ENCODE results near the gene RAB3GAP2. TPM values are rescaled to one million over a fixed set of nuclear protein-coding genes. Genes with fewer than 3 reads are reported as not detected.
"Not testable (repeated sequence)": the region's sequence is repeated elsewhere in the genome, so short reads cannot be mapped to it uniquely, and the experiment has no call there.

Gene RAB3GAP2, protein sequence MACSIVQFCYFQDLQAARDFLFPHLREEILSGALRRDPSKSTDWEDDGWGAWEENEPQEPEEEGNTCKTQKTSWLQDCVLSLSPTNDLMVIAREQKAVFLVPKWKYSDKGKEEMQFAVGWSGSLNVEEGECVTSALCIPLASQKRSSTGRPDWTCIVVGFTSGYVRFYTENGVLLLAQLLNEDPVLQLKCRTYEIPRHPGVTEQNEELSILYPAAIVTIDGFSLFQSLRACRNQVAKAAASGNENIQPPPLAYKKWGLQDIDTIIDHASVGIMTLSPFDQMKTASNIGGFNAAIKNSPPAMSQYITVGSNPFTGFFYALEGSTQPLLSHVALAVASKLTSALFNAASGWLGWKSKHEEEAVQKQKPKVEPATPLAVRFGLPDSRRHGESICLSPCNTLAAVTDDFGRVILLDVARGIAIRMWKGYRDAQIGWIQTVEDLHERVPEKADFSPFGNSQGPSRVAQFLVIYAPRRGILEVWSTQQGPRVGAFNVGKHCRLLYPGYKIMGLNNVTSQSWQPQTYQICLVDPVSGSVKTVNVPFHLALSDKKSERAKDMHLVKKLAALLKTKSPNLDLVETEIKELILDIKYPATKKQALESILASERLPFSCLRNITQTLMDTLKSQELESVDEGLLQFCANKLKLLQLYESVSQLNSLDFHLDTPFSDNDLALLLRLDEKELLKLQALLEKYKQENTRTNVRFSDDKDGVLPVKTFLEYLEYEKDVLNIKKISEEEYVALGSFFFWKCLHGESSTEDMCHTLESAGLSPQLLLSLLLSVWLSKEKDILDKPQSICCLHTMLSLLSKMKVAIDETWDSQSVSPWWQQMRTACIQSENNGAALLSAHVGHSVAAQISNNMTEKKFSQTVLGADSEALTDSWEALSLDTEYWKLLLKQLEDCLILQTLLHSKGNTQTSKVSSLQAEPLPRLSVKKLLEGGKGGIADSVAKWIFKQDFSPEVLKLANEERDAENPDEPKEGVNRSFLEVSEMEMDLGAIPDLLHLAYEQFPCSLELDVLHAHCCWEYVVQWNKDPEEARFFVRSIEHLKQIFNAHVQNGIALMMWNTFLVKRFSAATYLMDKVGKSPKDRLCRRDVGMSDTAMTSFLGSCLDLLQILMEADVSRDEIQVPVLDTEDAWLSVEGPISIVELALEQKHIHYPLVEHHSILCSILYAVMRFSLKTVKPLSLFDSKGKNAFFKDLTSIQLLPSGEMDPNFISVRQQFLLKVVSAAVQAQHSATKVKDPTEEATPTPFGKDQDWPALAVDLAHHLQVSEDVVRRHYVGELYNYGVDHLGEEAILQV (N-terminal part only)
- total RNA-seq (ENCODE audit: insufficient read depth, low replicate concordance) = 24.6 TPM

- peak; percentile 96 for DNase-seq (ENCODE audit: low spot score)
Measured at GRCh38 chr1:220272047-220272840, at the start of gene RAB3GAP2. Gene RAB3GAP2, minus strand, starts transcription at chr1:220272453. Its CDS starts 116 bp downstream, at chr1:220272337.

- DNase-seq (ENCODE audit: low spot score) = no peak
Measured at GRCh38 chr1:220321758-220322157, 49.5 kb upstream of the RAB3GAP2 start.

DNA sequence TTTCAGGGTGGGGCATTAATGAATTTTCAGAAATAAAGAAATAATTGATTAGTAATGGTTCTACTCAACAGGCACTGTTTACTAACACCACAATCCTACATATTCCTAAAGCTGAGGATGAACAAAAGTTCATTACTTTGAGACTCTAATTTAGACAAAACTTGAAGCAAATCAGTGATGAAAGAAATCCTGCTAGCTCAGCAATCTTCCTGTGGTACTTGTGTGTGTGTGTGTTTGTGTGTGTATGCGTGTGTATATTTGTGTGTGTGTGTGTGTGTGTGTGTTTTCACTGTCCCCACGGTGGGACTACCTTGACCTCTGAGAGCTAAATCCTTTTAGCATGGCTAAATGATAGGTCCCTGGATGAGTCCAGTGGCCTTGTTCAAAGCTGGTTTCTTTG is 48.5 kb upstream of the RAB3GAP2 start:
- no peak for DNase-seq (ENCODE audit: low spot score)

DNA sequence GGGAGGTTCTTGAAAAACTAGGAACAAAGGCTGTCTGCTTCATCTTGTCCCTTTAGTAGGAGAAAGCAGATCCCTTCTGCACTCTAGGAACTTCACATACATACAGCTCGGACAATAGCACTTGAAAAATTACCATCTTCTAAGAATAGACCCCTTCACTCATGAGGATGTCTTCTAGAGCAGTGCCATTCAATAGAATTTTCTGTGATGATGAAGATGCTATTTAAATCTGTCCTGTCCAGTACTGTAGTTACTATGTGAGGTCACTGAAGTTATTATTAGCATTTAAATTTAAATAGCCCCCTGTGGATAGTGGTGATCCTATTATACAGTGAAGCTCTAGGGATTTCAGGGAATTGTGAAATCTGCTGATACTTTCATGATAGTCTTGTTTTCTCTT is 46.4 kb upstream of the RAB3GAP2 start:
- no peak for DNase-seq (ENCODE audit: low spot score)

DNA sequence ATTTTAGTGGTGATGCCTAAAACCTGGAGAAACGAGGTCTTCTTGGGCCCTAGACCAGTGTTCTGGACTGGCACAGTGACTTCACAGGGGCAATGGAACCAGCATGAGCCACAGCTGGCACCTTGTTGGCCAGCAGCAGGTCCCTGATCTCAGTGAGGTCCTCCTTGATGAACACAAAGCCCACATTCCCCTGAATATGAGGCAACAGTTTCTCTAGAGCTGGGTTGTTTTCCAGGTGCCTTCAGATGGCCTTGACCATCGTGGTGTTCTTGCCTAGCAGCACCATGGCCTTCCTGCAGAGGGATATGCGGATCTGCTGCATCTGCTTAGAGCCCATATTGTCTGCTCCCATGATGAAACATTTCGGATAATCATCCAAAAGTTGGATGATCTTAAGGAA is 44.9 kb upstream of the RAB3GAP2 start:
- DNase-seq (ENCODE audit: low spot score) = no peak

DNA sequence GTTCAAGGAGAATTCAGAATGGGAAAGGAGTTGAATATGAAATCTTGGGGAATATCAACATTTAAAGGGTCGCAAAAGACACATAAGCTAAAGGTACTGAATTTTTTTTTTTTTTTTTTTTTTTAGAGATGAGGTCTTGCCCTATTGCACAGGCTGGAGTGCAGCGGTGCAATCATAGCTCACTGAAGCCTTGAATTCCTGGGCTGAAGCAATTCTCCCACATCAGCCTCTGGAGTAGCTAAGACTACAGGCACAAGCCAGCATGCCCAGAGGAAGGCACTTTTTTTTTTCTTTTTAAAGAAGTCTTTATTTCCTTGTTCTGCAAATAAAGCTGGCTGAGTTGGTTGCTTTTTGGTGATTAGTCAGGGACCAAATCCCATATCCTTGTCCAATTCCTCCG is 44.1 kb upstream of the RAB3GAP2 start:
- DNase-seq (ENCODE audit: low spot score) = no peak

DNA sequence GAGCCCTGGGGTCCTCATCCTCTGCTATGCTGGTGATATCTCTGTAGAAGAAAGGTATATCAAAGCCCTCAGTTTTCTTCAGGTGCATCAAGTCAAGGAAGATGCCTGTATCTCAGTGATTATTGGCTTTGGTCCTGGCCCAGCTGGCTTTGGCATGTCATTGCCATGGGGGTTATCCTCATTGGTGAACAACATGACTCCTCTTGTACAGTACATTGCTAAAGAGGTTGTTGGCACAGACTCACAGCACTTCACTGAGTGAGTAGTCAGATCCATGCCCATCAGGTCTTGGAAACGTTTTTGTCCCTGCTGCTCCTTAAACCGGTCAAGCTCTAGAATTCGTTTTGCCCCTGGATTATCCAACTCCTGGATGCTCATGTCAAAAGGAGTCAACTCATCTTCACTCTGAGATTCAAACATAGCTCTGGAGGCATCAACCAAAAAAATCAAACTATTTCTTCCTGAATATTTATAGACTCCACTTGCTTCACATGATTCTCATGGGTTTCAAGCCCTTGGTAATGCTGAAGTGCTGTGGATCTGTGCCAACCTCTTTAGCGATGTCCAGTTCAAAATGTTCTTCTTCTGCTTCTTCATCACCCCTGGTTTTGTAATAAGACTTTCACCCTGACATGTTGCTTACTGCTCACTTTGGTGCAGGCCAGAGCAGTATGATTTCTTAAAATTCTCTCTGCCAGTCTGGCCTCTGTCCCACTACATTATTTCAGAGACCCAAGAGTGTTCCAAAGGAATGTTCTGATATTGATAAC is 43.0 kb upstream of the RAB3GAP2 start:
- DNase-seq (ENCODE audit: low spot score) = no peak

DNA sequence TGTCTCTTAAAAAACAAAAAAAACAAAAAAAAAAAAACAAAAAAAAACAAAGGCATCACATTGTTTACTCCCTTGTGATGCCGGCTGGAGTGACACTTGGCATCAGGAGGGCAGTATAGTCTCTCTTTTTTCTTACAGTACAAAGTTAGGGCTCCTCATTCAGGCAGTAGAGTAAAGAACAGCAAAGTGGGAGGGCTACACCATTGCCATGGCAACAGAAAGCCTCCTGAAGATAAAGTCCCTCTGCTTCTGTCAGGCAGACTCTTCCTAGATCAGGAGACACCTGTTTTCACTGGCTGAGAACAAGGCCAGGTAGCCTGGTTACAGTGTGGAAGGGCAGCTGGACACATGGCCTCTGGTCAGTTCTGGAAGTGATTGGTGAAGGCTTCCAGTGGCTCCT is 41.3 kb upstream of the RAB3GAP2 start:
- no peak for DNase-seq (ENCODE audit: low spot score)

DNA sequence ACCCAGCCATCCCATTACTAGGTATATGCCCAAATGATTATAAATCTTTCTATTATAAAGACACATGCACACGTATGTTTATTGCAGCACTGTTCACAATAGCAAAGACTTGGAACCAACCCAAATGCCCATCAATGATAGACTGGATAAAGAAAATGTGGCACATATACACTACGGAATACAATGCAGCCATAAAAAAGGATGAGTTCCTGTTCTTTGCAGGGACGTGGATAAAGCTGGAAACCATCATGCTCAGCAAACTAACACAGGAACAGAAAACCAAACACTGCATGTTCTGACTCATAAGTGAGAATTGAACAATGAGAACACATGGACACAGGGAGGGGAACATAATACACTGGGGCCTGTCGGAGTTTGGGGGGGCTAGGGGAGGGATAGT is 37.9 kb upstream of the RAB3GAP2 start:
- DNase-seq (ENCODE audit: low spot score) = not testable (repeated sequence)

DNA sequence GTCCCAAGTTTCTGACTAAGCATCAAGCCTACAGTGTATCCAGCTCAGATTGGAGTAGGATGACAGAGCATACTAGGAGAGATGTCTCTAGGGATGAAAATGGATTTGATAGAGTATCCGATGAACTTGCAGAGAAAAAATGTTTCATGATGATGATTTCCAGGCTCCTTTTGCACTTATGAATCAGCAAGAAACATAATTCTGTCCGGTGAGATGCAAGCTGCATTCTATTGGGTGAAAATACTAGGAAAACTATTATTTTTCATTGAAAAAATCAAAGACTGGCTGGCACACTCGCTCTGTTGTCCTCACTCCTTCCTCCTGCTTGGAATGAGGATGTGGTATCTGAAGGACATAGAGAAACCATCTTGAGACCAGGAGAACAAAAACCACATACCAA is 35.4 kb upstream of the RAB3GAP2 start:
- peak; percentile 33 for DNase-seq (ENCODE audit: low spot score)

GRCh38 chr1:220306339-220306738 is 34.1 kb upstream of the RAB3GAP2 start:
- DNase-seq (ENCODE audit: low spot score) = no peak

DNA sequence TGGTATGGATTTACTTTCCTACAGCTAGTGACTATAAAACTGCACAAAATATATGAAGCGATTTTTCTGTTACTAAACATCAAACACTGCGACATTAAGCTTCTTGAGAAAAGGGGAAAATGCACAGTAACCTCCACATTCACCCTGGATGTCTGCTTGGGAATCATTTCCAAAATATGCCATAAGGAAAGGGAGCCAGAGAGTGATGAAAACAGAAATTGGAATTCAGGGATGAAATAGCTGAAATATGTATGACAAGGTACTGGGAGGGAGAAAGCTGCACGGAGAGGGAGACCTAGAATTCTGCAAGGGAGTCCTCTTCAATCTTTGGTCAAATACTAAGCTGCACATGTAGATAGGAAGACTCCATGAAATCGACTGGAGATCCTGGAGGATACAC is 31.6 kb upstream of the RAB3GAP2 start:
- DNase-seq (ENCODE audit: low spot score) = no peak

DNA sequence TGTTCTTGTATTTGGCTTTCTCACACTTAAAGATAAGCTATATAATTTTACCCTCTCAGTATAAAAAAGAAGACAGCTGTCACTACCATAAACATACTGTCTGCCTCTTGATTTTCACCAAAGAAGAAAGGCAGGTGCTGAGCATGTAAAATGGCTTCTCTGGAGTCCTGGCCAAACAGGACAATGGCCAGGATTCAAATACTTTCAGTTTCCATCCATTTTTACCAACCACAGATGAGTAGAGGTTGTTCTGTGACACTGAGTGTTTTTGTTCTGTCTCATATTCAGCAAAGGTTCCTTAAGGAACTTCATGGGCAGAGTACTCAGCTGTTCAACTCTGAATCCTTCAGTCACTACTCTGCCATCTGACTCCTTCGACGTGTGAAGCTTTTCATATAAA is 29.4 kb upstream of the RAB3GAP2 start:
- no peak for DNase-seq (ENCODE audit: low spot score)

- peak; percentile 89 for DNase-seq (ENCODE audit: low spot score)
Measured at GRCh38 chr1:220300442-220301121, 28.3 kb upstream of the RAB3GAP2 start.

- DNase-seq (ENCODE audit: low spot score) = no peak
Measured at GRCh38 chr1:220299337-220299736, 27.1 kb upstream of the RAB3GAP2 start.

DNA sequence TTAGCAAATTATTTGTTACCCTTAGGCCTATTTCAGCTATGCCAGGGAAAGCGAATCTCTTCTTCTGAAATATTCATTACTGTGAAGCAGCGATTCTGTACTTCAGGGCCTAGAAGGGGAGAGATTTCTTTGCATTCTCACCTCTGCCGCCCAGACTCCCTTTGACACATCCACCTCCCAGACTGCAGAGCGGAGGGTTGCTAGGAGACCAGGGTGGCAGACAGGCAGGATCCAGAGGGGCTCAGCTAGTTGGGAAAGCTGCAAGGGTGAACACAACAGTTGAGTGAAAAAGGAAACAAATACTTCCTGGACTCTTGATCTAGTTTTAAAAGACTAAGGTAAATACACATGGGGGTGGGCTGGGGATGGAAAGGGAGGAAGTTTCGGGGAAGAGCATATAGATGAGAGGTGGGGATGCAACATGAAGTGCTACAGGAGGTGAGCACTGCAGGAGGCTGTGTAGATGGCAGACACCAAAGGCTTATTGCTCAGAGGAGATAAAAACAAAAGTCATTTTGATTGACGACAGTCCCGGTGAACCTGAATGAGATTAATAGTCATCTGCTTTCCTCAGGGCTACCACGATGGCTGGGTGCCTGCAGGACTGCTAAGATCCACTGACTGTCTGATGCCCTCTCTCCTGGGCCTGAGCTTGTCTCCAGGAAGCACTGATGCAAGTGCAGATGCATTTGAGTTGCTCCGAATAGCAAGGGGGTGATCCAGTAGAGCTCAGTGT is 26.4 kb upstream of the RAB3GAP2 start:
- no peak for DNase-seq (ENCODE audit: low spot score)

DNA sequence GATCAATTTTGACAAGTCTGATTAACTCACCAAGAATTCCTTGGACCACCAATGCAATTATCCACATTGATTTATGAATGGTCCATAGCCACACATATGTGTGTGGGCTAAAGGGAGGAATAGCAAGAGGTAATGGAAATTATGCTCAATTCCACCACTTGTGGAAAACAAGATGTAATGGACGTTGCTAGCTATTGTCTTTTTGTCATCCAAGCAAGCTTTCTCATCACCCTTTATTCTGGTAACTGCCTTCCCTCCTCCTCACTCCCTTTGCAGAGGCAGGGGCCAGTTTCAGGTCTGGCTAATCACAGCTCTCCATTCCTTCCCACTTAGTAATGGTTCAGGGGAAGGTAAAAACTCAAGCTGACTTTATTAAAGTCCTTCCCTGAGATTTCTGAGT is 24.7 kb upstream of the RAB3GAP2 start:
- no peak for DNase-seq (ENCODE audit: low spot score)

GRCh38 chr1:220294846-220295301 is 22.6 kb upstream of the RAB3GAP2 start:
- no peak for DNase-seq (ENCODE audit: low spot score)

- DNase-seq (ENCODE audit: low spot score) = no peak
Measured at GRCh38 chr1:220291580-220291979, 19.3 kb upstream of the RAB3GAP2 start.

Data from umbilical cord (tissue), 2 donors.